Measurements from ENCODE around the gene ATF4.

Gene ATF4, protein sequence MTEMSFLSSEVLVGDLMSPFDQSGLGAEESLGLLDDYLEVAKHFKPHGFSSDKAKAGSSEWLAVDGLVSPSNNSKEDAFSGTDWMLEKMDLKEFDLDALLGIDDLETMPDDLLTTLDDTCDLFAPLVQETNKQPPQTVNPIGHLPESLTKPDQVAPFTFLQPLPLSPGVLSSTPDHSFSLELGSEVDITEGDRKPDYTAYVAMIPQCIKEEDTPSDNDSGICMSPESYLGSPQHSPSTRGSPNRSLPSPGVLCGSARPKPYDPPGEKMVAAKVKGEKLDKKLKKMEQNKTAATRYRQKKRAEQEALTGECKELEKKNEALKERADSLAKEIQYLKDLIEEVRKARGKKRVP

GRCh38 chr22:39520226-39521105, at the start of gene ATF4:
Gene ATF4 (plus strand): TSS chr22:39520562. CDS start chr22:39521446, 884 bp downstream.
- H3K4me3 ChIP-seq (ENCODE audit: low read depth, low read length) = peak within 1 kb of the TSS; percentile 97
- peak within 1 kb of the TSS; percentile 98 for H3K27ac ChIP-seq (ENCODE audit: low read depth, low read length)
- H3K9ac ChIP-seq (ENCODE audit: low read depth, low read length) = peak within 1 kb of the TSS; percentile 99
- H3K27me3 ChIP-seq (ENCODE audit: control insufficient read depth, insufficient read depth, low read length) = peaks cover 15% of the 10 kb centered on the region; the same call in 1 of the 2 replicates
- peaks cover 12% of the 10 kb centered on the region for H3K4me1 ChIP-seq (ENCODE audit: control insufficient read depth, insufficient read depth, low read length)
- peaks cover 56% of the 10 kb centered on the region for H3K36me3 ChIP-seq (ENCODE audit: control insufficient read depth, insufficient read depth, low read length)
- H3K9me3 ChIP-seq (ENCODE audit: control insufficient read depth, insufficient read depth, low read length) = no peaks in the 10 kb centered on the region

- Histone ChIP-seq H3K27me3 (ENCODE audit: control insufficient read depth, insufficient read depth, low read length) (no peaks in the 10 kb centered on the region), H3K27ac (ENCODE audit: low read depth, low read length) (no peak overlapping the region), H3K9me3 (ENCODE audit: control insufficient read depth, insufficient read depth, low read length) (no peaks in the 10 kb centered on the region), H3K4me3 (ENCODE audit: low read depth, low read length) (no peak overlapping the region), H3K36me3 (ENCODE audit: control insufficient read depth, insufficient read depth, low read length) (no peaks in the 10 kb centered on the region), H3K4me1 (ENCODE audit: control insufficient read depth, insufficient read depth, low read length) (peaks cover 40% of the 10 kb centered on the region), H3K9ac (ENCODE audit: low read depth, low read length) (no peak overlapping the region)
Measured at GRCh38 chr22:39471381-39472141, 48.8 kb upstream of the ATF4 start.

- H3K36me3 ChIP-seq (ENCODE audit: control insufficient read depth, insufficient read depth, low read length) = no peaks in the 10 kb centered on the region
- no peak overlapping the region for H3K9ac ChIP-seq (ENCODE audit: low read depth, low read length)
- no peaks in the 10 kb centered on the region for H3K9me3 ChIP-seq (ENCODE audit: control insufficient read depth, insufficient read depth, low read length)
- H3K27ac ChIP-seq (ENCODE audit: low read depth, low read length) = no peak overlapping the region
- H3K27me3 ChIP-seq (ENCODE audit: control insufficient read depth, insufficient read depth, low read length) = no peaks in the 10 kb centered on the region
- H3K4me1 ChIP-seq (ENCODE audit: control insufficient read depth, insufficient read depth, low read length) = peaks cover 40% of the 10 kb centered on the region
- no peak overlapping the region for H3K4me3 ChIP-seq (ENCODE audit: low read depth, low read length)
Measured at GRCh38 chr22:39472570-39473556, 47.5 kb upstream of the ATF4 start.

DNA sequence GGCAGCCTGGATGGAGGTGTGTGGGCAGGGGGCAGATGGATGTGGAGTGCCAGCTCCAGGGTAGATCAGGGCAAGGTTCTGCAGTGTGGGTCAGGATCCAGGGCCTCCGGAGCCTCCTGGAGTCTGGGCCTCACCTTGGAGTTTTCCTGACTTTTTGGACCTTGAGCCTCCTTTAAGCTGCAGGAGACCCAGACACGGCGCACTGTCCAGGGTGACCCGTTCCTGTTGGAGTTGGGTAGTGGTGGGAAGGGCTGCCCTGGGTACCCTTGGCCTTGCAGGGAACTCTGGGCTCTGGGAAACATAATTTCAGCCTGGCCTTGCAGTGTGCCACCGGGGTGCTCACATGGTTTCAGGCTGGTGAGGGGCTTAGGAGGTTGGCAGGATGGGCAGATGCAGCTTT, 46.5 kb upstream of the ATF4 start:
- Histone ChIP-seq H3K4me3 (ENCODE audit: low read depth, low read length) (no peak overlapping the region), H3K9me3 (ENCODE audit: control insufficient read depth, insufficient read depth, low read length) (no peaks in the 10 kb centered on the region), H3K36me3 (ENCODE audit: control insufficient read depth, insufficient read depth, low read length) (no peaks in the 10 kb centered on the region), H3K27me3 (ENCODE audit: control insufficient read depth, insufficient read depth, low read length) (no peaks in the 10 kb centered on the region), H3K9ac (ENCODE audit: low read depth, low read length) (no peak overlapping the region), H3K4me1 (ENCODE audit: control insufficient read depth, insufficient read depth, low read length) (peaks cover 40% of the 10 kb centered on the region), H3K27ac (ENCODE audit: low read depth, low read length) (no peak overlapping the region)

- Histone ChIP-seq H3K4me3 (ENCODE audit: low read depth, low read length) (no peak overlapping the region), H3K36me3 (ENCODE audit: control insufficient read depth, insufficient read depth, low read length) (no peaks in the 10 kb centered on the region), H3K9ac (ENCODE audit: low read depth, low read length) (no peak overlapping the region), H3K9me3 (ENCODE audit: control insufficient read depth, insufficient read depth, low read length) (no peaks in the 10 kb centered on the region), H3K27ac (ENCODE audit: low read depth, low read length) (peak overlapping the region; percentile 26), H3K4me1 (ENCODE audit: control insufficient read depth, insufficient read depth, low read length) (peaks cover 40% of the 10 kb centered on the region), H3K27me3 (ENCODE audit: control insufficient read depth, insufficient read depth, low read length) (no peaks in the 10 kb centered on the region)
Measured at GRCh38 chr22:39474351-39475111, 45.8 kb upstream of the ATF4 start.

DNA sequence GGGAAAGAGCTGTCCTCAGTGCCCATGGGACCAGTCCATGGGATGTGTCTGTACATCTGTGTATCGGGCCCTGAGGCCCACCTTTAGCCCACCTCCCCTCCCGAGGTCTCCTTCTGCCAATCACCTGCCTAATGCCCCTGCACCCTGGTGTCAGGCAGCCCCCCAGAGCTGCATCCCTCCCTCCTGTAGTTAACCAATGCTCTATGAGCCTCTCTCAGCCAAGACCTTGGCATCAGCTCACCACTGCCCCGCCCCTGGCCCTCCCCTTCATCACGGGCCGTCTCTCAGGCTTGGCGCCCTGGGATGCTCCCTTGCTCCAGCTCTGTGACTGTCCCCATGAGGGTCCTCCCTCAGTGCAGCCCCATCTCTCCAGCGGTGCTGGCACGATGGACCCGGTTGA, 45.0 kb upstream of the ATF4 start:
- Histone ChIP-seq H3K9ac (ENCODE audit: low read depth, low read length) (no peak overlapping the region), H3K36me3 (ENCODE audit: control insufficient read depth, insufficient read depth, low read length) (no peaks in the 10 kb centered on the region), H3K27ac (ENCODE audit: low read depth, low read length) (no peak overlapping the region), H3K4me3 (ENCODE audit: low read depth, low read length) (no peak overlapping the region), H3K9me3 (ENCODE audit: control insufficient read depth, insufficient read depth, low read length) (no peaks in the 10 kb centered on the region), H3K27me3 (ENCODE audit: control insufficient read depth, insufficient read depth, low read length) (no peaks in the 10 kb centered on the region), H3K4me1 (ENCODE audit: control insufficient read depth, insufficient read depth, low read length) (peaks cover 34% of the 10 kb centered on the region)

DNA sequence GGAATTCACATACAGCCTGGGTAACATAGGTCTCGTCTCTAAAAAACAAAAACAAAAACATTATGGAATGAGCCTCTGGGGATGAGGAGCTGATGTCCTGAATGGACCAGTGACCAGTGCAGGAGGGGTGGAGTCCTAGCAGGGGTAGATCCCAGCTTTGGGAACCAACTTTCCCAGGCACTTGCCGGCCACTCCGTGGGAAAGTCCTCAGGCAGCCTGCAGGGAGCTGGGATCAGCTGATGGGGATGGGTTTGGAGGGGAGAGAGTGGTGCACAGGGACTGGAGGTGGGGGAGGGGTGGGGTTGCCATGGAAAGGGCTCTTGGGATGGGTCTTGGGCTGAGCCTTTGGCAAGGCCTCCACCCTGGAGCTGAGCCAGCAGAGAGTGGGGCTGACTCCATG, 44.5 kb upstream of the ATF4 start:
- H3K27me3 ChIP-seq (ENCODE audit: control insufficient read depth, insufficient read depth, low read length) = no peaks in the 10 kb centered on the region
- H3K36me3 ChIP-seq (ENCODE audit: control insufficient read depth, insufficient read depth, low read length) = no peaks in the 10 kb centered on the region
- H3K4me1 ChIP-seq (ENCODE audit: control insufficient read depth, insufficient read depth, low read length) = peaks cover 29% of the 10 kb centered on the region
- no peak overlapping the region for H3K4me3 ChIP-seq (ENCODE audit: low read depth, low read length)
- no peaks in the 10 kb centered on the region for H3K9me3 ChIP-seq (ENCODE audit: control insufficient read depth, insufficient read depth, low read length)
- no peak overlapping the region for H3K9ac ChIP-seq (ENCODE audit: low read depth, low read length)
- H3K27ac ChIP-seq (ENCODE audit: low read depth, low read length) = no peak overlapping the region

GRCh38 chr22:39476664-39477063, 43.7 kb upstream of the ATF4 start:
- Histone ChIP-seq H3K9ac (ENCODE audit: low read depth, low read length) (no peak overlapping the region), H3K36me3 (ENCODE audit: control insufficient read depth, insufficient read depth, low read length) (no peaks in the 10 kb centered on the region), H3K4me1 (ENCODE audit: control insufficient read depth, insufficient read depth, low read length) (peaks cover 22% of the 10 kb centered on the region), H3K4me3 (ENCODE audit: low read depth, low read length) (no peak overlapping the region), H3K27ac (ENCODE audit: low read depth, low read length) (no peak overlapping the region), H3K27me3 (ENCODE audit: control insufficient read depth, insufficient read depth, low read length) (no peaks in the 10 kb centered on the region), H3K9me3 (ENCODE audit: control insufficient read depth, insufficient read depth, low read length) (no peaks in the 10 kb centered on the region)

DNA sequence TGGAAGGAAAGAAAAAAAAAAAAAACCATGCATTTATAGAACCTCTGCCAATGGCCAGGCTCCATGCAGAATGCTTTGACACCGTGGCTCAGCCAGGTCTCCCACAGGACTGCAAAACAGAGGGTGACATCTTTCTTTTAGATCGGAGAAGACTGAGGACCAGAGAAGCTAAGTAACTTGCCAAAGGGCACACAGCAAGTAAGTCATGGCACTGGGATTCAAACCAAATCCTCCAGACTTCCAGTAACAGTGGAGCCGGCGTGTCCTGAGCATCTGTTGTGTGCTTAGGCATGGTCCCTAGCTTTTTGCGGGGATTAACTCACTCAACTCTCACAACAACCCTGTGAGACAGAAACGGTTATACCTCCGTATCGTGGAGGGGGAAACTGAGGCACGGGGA, 42.8 kb upstream of the ATF4 start:
- H3K9me3 ChIP-seq (ENCODE audit: control insufficient read depth, insufficient read depth, low read length) = no peaks in the 10 kb centered on the region
- no peak overlapping the region for H3K9ac ChIP-seq (ENCODE audit: low read depth, low read length)
- peaks cover 13% of the 10 kb centered on the region for H3K4me1 ChIP-seq (ENCODE audit: control insufficient read depth, insufficient read depth, low read length)
- no peaks in the 10 kb centered on the region for H3K27me3 ChIP-seq (ENCODE audit: control insufficient read depth, insufficient read depth, low read length)
- no peaks in the 10 kb centered on the region for H3K36me3 ChIP-seq (ENCODE audit: control insufficient read depth, insufficient read depth, low read length)
- no peak overlapping the region for H3K27ac ChIP-seq (ENCODE audit: low read depth, low read length)
- H3K4me3 ChIP-seq (ENCODE audit: low read depth, low read length) = no peak overlapping the region

Measured in HUES48 (cell line).